Activated naive CD4-positive, alpha-beta T cell (primary cell): ENCODE results near the gene COL9A3.
"Not testable (repeated sequence)": the region's sequence is repeated elsewhere in the genome, so short reads cannot be mapped to it uniquely, and the experiment has no call there.

Experiments
- DNase-seq, 4 experiments: peaks; one replicate each; lab custom pipeline; 2025; lab: John Stamatoyannopoulos, UW

Gene COL9A3

DNA sequence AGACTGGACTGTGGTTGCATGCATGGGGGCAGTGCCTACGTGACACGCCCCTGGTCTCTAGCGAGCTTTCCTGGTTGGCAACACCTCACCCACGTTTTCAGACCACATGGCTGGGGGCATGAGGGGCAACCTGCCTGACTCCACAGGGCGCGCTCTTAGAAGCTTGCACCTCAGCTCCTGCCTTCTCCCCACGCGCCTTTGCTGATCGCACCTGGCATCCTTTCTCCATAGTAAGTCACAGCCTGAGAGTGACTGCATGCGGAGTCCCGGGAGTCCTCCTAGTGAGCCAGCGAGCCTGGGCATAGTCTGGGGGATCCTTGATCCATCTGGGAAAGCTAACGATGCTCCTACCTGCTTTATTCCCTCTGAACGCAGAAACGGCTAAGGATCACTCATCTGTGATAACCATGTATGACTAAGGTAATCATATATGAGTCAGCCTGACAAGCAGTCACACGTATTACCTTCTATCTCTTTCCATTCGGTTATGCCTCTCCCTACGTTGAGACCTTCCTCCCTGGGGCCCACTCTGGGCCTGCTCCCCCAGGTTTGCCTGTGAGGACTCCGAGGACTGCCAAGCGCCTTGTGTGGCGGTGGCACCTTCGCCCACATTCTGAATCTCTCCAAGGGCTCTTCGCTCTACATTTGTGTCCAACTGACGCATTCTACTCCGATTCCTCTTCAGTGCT lies 40.2 kb downstream of the COL9A3 start:
- no peak for DNase-seq

DNA sequence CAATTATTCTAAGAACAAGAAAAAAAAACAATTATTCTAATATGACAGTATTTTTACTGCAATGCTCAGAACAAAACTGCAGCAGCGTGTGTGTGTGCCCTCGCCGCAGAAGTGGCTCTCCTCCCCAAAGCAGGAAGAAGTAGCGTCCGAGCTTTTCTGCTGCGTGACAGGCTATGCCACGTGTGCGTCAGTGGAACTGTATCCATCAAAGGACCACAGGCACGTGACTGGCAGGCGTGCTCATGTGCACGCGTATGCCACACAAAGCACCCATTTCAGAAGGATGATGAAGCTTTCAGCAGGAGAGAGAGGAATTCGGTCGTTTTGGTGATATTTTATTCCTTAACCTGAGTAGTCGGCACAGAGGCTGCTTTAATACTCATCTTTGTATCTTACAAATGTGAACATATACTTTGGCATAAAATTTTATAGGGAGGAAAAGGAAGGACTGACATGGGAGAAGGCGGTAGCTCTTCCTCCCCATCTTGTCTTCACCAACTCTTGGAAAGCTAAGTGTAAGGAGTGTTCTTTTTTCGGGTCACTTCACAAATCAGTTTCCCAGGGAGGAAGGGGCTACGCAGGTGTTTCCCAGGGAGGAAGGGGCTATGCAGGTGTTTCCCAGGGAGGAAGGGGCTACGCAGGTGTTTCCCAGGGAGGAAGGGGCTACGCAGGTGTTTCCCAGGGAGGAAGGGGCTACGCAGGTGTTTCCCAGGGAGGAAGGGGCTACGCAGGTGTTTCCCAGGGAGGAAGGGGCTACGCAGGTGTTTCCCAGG lies 41.4 kb downstream of the COL9A3 start:
- no peak for DNase-seq

DNA sequence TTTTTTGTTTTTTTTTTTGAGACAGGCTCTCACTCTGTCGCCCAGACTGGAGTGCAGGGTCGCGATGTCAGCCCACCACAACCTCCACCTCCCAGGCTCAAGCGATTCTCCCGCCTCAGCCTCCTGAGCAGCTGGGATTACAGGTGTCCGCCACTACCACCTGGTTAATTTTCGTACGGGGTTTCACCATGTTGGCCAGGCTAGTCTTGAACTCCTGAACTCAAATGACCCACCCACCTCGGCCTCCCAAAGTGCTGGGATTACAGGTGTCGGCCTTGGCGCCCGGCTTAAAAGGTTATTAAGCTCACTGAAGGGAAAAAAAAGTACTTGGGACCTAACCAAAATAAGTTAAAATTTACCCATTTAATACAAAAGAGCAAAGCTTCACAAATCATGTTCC lies 42.9 kb downstream of the COL9A3 start:
- DNase-seq: no peak

GRCh38 chr20:62860391-62860923 lies 43.6 kb downstream of the COL9A3 start:
- DNase-seq: no peak

GRCh38 chr20:62860924-62861691 lies 44.3 kb downstream of the COL9A3 start:
- DNase-seq: peak in 1 of 4 experiments; percentile 49

- peak; percentile 95 to 98 (median 97) for DNase-seq
Measured at GRCh38 chr20:62861726-62862336, 45.0 kb downstream of the COL9A3 start, which contains the start of gene TCFL5. TSS of gene TCFL5 (minus strand) at chr20:62861822. CDS start at chr20:62861670, 152 bp downstream.

DNA sequence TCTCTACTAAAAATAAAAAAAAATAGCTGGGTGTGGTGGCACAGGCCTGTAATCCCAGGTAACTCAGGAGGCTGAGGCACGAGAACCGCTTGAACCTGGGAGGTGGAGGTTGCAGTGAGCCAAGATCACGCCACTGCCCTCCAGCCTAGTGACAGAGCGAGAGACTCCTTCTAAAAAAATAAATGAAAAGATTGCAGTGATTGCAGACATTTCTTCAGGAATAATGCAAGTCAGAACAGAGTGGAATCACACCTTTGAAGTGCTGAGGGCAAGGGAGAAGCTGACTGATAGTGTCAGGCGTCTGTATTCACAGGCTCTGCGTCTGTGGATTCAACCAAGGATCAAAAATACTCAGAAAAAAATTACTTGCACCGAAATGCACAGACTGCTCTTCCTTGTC lies 47.4 kb downstream of the COL9A3 start:
- no peak for DNase-seq

DNA sequence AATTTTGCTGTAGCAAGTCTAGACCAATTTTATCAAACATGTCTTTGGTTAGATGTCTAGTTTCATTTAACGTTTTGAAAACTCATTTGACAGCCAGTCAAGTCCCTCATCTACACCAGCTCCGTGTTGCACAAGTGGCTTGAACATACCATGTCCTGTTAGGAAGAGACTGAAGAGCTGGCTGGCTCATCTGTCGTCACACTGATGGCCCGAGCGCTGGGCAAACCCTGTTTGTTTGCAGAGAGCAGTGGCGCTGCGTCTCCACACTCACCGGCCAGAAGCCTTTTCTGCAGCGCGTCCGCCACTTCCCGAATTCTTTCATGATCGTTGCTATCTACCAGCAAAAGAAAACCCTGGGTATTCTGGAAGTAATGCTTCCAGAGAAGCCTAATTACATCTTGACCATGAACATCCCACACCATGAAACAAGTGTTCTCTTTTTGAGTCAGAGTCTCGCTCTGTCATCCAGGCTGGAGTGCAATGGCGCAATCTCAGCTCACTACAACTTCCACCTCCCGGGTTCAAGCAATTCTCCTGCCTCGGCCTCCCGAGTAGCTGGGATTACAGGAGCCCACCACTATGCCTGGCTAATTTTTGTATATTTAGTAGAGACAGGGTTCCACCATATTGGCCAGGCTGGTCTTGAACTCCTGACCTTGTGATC lies 55.5 kb downstream of the COL9A3 start:
- DNase-seq: no peak

- DNase-seq: no peak
Measured at GRCh38 chr20:62872862-62873261, 56.0 kb downstream of the COL9A3 start.

- no peak for DNase-seq
Measured at GRCh38 chr20:62873280-62873679, 56.4 kb downstream of the COL9A3 start.

DNA sequence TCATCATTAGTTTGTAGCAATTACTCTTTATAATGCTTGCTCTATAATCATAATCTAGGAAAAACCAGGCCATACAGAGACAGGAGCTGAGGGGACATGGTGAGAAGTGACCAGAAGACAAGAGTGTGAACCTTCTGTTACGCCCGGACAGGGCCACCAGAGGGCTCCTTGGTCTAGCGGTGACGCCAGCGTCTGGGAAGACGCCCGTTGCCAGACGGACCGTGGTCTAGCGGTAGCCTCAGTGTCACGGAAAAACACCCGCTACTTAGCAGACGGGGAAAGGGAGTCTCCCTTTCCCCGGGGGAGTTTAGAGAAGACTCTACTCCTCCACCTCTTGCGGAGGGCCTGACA lies 56.8 kb downstream of the COL9A3 start:
- DNase-seq: not testable (repeated sequence)

GRCh38 chr20:62874964-62875344 lies 58.1 kb downstream of the COL9A3 start:
- no peak for DNase-seq

DNA sequence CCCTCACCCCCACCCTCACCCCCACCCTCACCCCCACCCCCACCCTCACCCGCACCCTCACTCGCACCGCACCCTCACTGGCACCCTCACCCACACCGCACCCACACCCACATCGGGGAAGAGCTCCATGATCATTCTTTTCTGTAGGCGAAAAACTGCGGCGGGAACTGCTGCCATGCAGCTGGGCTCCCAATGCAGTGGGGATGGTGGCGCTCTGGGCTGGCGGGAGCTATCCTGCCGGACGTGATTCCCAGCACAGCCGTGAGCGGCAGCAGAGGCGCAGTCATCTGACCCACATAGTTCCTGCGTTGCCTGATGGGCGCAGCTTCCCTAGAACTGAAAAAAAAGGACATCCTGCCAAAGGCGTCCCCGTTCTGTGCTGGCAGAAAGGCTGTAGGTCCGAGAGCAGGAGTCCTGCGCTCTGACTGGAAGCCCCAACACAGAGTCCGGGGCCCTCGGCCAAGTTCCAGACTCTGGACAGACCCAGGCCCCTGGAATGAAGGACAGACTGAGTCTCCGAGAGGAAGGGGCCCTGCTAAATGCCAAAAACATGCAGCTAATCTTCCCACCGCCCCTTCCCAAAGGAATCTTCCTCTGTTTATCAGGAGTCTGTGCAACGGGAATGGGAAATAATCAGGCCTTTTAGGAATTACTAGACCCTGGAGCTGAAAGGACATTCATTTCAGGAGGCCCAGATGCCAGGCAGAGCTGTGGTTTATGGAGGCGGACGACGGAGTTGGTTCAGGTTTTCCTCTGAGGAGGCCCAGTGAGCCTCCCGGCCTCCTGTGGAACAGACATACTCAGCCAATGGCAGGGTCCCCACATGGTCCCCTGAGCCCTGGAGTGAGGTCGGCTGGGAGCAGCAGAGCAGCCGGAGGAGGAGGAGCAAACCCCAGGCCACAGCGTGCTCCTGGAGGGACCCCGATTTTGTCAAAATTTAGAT lies 58.8 kb downstream of the COL9A3 start:
- DNase-seq: no peak

DNA sequence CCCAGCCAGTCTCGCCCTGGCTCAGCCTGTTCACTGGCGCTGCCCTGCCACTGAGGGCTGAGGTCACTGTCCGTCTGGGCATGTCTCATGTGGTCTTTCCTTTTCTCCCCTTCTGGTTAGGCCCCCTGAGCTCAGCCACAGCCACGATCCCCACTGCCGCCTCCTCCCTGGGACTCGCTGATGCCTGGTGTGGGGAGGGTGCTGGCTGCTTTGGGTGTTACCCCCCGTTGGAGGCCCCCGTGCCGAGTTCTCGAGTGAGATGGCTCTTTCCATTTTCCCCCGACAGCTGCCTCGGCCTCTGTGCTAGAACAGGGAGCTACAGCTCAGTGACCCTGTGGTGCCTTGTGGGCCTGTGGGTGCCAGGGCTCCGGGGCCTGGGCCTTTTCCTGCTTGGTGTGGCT lies 59.7 kb downstream of the COL9A3 start:
- DNase-seq: no peak

DNA sequence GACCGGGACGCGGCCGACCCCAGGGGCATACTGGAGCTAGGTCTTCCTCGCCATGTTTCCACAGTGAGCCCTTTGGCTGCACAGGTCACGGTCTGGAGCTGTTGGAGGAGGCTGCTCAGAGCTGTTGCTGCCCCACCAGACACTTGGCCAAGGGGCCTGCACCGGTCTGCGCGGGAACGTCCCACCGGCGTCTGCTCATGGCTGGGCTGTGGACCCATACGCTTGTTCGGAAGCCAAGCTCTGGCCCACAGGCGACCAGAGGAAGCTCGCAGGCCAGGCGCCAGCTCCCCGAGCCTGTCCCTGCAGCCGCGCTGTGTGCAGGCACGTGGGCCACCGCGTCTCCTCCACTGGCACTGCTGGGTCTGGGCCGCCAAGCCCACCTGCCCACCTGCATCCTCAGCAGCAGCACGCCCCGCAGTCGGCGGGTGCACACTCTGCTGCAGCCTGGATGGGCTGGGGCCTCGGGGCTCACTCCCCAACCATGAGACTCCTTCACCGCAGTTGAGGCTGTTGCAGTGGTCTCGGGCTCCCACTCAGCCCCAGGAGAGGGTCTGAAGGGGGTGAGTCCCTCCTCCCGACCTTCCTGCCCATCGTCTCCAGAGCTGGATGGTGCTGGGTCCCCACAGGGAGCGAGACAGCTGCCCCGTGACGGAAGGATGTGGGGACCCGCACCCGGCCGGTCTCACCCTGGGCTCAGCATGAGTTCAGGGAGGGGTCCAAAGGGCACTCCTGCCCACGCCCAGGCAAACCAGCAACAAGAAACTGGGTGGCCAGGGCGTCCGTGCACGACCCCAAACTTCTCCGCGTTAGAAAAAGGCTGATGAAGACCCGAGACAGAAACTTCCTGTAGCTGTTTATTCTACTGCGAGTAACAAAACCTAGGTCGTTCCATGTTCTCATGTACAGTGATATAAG lies 60.3 kb downstream of the COL9A3 start:
- no peak for DNase-seq

GRCh38 chr20:62878244-62879038 lies 61.6 kb downstream of the COL9A3 start:
- no peak for DNase-seq

DNA sequence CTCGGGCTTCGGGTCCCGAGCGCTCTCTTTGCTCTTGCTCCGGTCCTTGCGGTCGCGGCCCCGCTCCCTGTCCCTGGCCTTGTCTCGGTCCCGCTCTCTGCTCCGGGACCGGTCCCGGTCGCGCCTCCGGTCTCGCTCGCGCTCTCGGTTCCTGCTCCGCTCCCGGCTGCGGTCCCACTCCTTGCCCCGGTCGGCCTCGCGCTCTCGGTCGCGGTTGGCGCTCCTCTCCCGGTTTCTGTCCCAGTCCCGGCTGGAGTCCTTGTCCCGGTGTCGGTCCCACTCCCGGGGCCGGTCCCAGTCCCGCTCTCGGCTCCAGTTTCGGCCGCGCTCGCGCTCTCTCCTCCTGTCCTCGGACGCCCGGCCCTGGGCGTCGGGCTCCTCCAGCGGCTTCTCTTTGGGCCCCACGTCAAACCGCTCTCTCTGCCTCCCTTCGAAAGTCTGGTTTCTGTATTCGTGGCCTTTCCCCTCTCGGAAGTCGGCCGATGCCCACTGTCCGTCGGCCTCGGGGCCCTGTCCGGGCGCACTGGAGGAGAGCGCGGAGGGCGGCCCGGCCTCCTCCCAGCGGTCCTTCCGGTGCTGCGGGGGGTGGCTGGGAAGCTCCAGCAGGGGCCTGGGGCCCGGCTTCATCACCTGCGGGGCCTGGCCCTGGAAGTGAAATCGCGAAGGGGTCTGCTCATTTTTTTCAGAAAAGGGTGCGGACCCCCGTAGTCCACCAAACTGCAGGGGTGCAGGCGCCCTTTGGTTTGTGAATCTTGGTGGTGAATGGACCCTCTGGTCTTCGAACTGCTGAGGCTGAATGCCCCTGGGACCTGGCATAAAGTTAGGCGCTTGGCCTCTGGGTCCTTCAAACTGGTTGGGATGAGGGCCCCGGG lies 62.7 kb downstream of the COL9A3 start:
- no peak for DNase-seq
